SK-N-SH treated with all-trans-retinoic acid at 6 μM for 48 hours (cell line): Measurements from ENCODE around the gene MAPK14.

Experiments used
- PATZ1 ChIP-seq: fragments of 250-450 bp; sonication (Bioruptor Pico); IDR thresholded peaks from 2 replicates; pipeline ENCODE4 v1.8.0; 2020; ENCODE audit warnings: mild to moderate bottlenecking, moderate library complexity, borderline replicate concordance
- RARB ChIP-seq: fragments of 250-450 bp; sonication (Bioruptor Pico); IDR thresholded peaks from 2 replicates; pipeline ENCODE4 v1.8.0; 2021; ENCODE audit warnings: mild to moderate bottlenecking, moderate library complexity
- TSHZ2 ChIP-seq: fragments of 250-450 bp; sonication (Bioruptor Pico); IDR thresholded peaks from 2 replicates; pipeline ENCODE4 v1.5.0; 2020; ENCODE audit warnings: mild to moderate bottlenecking, moderate library complexity
- ZFP3 ChIP-seq: fragments of 250-450 bp; sonication (Bioruptor Pico); IDR thresholded peaks from 2 replicates; pipeline ENCODE4 v1.5.0; 2020; ENCODE audit warnings: mild to moderate bottlenecking, moderate library complexity
- ZFP30 ChIP-seq: fragments of 450-650 bp; formaldehyde crosslinking; IDR thresholded peaks from 2 replicates; pipeline ENCODE4 v1.5.0; 2022; ENCODE audit warnings: mild to moderate bottlenecking, moderate library complexity
- ZNF8 ChIP-seq: fragments of 450-650 bp; formaldehyde crosslinking; IDR thresholded peaks from 2 replicates; pipeline ENCODE4 v1.5.0; 2020; ENCODE audit warnings: mild to moderate bottlenecking, moderate library complexity

- TF ChIP-seq RARB (CRISPR knock-in tag) (no peak), TSHZ2 (CRISPR knock-in tag) (no peak), ZFP30 (no peak), PATZ1 (CRISPR knock-in tag) (no peak), ZFP3 (CRISPR knock-in tag) (no peak), ZNF8 (CRISPR knock-in tag) (no peak)
Observed at GRCh38 chr6:36154286-36154685, 126.7 kb downstream of the MAPK14 start.
